H1 (cell line): ENCODE results near the gene ERVFRD-1. TPM values are rescaled to one million over a fixed set of nuclear protein-coding genes. Genes with fewer than 3 reads are reported as not detected.

ENCODE experiments used
- BCL11A ChIP-seq, 2 experiments: IDR thresholded peaks; one replicate each; pipeline ENCODE4 v1.6.1; 2011; ENCODE audit warnings: low read depth in 2 of 2, low read length in 2 of 2, mild to moderate bottlenecking in 2 of 2
- CHD7 ChIP-seq: fragments of 300-600 bp; sonication (generic); IDR thresholded peaks from 2 replicates; pipeline ENCODE4 v1.7.1; 2012; ENCODE audit warnings: low read length, moderate library complexity, mild to moderate bottlenecking, inconsistent platforms; ENCODE audit not compliant: insufficient replicate concordance
- GTF2F1 ChIP-seq: IDR thresholded peaks from 2 replicates; pipeline ENCODE4 v1.6.1; 2012; ENCODE audit warnings: low read depth, low read length, improper control_type of control experiment, borderline replicate concordance
- RAD21 ChIP-seq, 2 experiments: IDR thresholded peaks in 1 of 2; conservative IDR thresholded peaks in 1 of 2; 2 replicates each; pipeline ENCODE4 v1.6.1; 2011; ENCODE audit warnings: low read depth in 2 of 2, low read length in 2 of 2, improper control_type of control experiment in 1 of 2, inconsistent platforms in 1 of 2, mild to moderate bottlenecking in 1 of 2, moderate library complexity in 1 of 2
- polyA plus RNA-seq, 7 experiments: library from polyadenylated mRNA; depleted of rRNA in 3 of 7; stranded (reverse) in 5 of 7; unstranded in 2 of 7; fragments of >200 nt in 5 of 7; fragments of 200-250 nt in 2 of 7; gene quantifications; 1 replicate in 5 of 7; 2 replicates in 1 of 7; 4 replicates in 1 of 7; pipeline versions ENCODE4 v1.2.1 to v1.2.3, GENCODE V29; 2011 to 2013; ENCODE audit warnings: missing spikeins in 2 of 7, mixed read lengths in 2 of 7
- total RNA-seq: library from RNA; stranded (reverse); fragmentation: NEBNext Ultra II Directional; extraction: Animal tissue kit (Norgen Biotek cat#: 25700); gene quantifications from 2 replicates; pipeline ENCODE4 v1.2.1, GENCODE V29; 2021

Gene ERVFRD-1
- total and polyA plus RNA-seq, 2 of the 8 experiments (the other 6 are each of a cell fraction or from before 2014, with no cell fraction given) = not detected

DNA sequence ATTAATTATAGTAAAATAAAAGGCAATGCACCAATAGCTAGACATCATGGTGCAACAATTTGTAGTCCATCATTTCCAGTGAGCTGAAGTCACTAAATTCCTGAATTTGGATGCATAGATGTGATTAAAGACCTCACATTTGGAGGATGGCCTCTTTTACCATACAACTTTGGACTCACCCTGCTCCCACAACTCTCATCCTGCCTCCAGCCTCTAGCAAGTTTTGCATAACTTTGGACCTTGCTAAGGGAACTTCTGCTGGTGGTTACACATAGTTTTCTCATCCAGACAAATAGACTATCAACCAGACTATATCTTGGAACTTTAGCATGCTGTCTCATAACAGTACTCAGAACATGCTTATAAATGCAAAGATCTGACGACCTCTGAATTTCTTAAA, 54.7 kb downstream of the ERVFRD-1 start (continued):
- TF ChIP-seq CHD7 (no peak), RAD21 (IDR thresholded peaks at IDR 0.05 in 1 of 2, conservative IDR thresholded peaks at IDR 0.05 in 1 of 2; ENCODE audit: low read depth in 2 of 2, low read length in 2 of 2) (no peak), BCL11A (IDR thresholded peaks at IDR 0.05; ENCODE audit: low read depth in 2 of 2, low read length in 2 of 2) (no peak), GTF2F1 (no peak)
